GM12865 (cell line): ENCODE data around the gene PPFIA2.

ENCODE experiments used
- DNase-seq: peaks from one replicate; pipeline ENCODE4 v3.0.0; 2010; ENCODE audit warnings: low read depth
- H3K4me3 ChIP-seq: 2 replicates; pipeline ENCODE4 v1.5.1; 2011; ENCODE audit warnings: mild to moderate bottlenecking, low read depth, low read length, control low read depth
- CTCF ChIP-seq: IDR thresholded peaks from 2 replicates; pipeline ENCODE4 v1.5.1; 2011; ENCODE audit warnings: low read length, control low read depth, low read depth, inconsistent platforms; ENCODE audit not compliant: insufficient read depth; ENCODE audit errors: missing control alignments

PPFIA2 gene

GRCh38 chr12:81270385-81270784, 488.8 kb downstream of the PPFIA2 start:
- H3K4me3 ChIP-seq = no peak overlapping the region
- DNase-seq = no peak
- no peak for TF ChIP-seq CTCF

- no peak for DNase-seq
- no peak for TF ChIP-seq CTCF
- no peak overlapping the region for H3K4me3 ChIP-seq
Measured at GRCh38 chr12:81263072-81263471, 496.1 kb downstream of the PPFIA2 start.

- no peak overlapping the region for H3K4me3 ChIP-seq
- peak; percentile 18 for DNase-seq
- no peak for TF ChIP-seq CTCF
Measured at GRCh38 chr12:81261508-81262207, 497.5 kb downstream of the PPFIA2 start.

GRCh38 chr12:81259360-81259759, 499.8 kb downstream of the PPFIA2 start:
- no peak for TF ChIP-seq CTCF
- DNase-seq = no peak

GRCh38 chr12:81257947-81258551, 501.1 kb downstream of the PPFIA2 start:
- peak overlapping the region; percentile 17 for H3K4me3 ChIP-seq
- peak; percentile 34 for TF ChIP-seq CTCF
- DNase-seq = peak; percentile 60

More at GRCh38 chr12:81259360-81259759, 499.8 kb downstream of the PPFIA2 start:
- no peak overlapping the region for H3K4me3 ChIP-seq

- H3K4me3 ChIP-seq = no peak overlapping the region
- no peak for DNase-seq
- TF ChIP-seq CTCF = no peak
Measured at GRCh38 chr12:81255947-81256346, 503.2 kb downstream of the PPFIA2 start.
